ENCODE results near the gene KANSL1. TPM values are rescaled to one million over a fixed set of nuclear protein-coding genes. Genes with fewer than 3 reads are reported as not detected.
"Not testable (repeated sequence)": the region's sequence is repeated elsewhere in the genome, so short reads cannot be mapped to it uniquely, and the experiment has no call there.

KANSL1 gene
- total and polyA plus RNA-seq, 10 of the 15 experiments (the other 5 are each of a cell fraction or from before 2014, with no cell fraction given): 4.7 to 60.6 (median 28.0) TPM

- DNase-seq (ENCODE audit: low read depth, low spot score); FAIRE-seq; H2AFZ ChIP-seq (ENCODE audit: control insufficient read depth, low read depth, low read length); in situ Hi-C loops (cut with MboI); H3K27me3 ChIP-seq (replicated peaks in 1 of 2; ENCODE audit: control insufficient read depth in 2 of 2, insufficient read depth in 2 of 2, low read length in 1 of 2); H3K4me2 ChIP-seq (ENCODE audit: control insufficient read depth, insufficient read depth); H3K36me3 ChIP-seq (ENCODE audit: control insufficient read depth in 2 of 2, insufficient read depth in 2 of 2, low read length in 1 of 2); intact Hi-C loops (cut with micrococcal nuclease; ENCODE audit: unreplicated experiment); BruUV-seq (replicated peaks); H3K27ac ChIP-seq (ENCODE audit: control insufficient read depth, insufficient read depth); H3K4me3 ChIP-seq; H3K9ac ChIP-seq (ENCODE audit: control insufficient read depth, insufficient read depth, low read length); RAD21 ChIA-PET (ENCODE audit: unreplicated experiment); POLR2A ChIA-PET; H4K20me1 ChIP-seq (ENCODE audit: control insufficient read depth, insufficient read depth); H3K9me3 ChIP-seq (replicated peaks; ENCODE audit: control insufficient read depth, insufficient read depth, low read length); H3K4me1 ChIP-seq (ENCODE audit: control insufficient read depth, insufficient read depth, low read length); ATAC-seq: not testable (repeated sequence)
- WGBS (ENCODE audit: insufficient coverage, insufficient replicate concordance, low lambda C conversion rate, missing lambda C conversion rate): 98% methylated on average over 11 of the region's 11 CpGs
- TF ChIP-seq HDGF (IDR thresholded peaks at IDR 0.05): 0 out of 2 replicates have a peak, but pooled peaks have one; percentile 21
- H3K79me2 ChIP-seq (ENCODE audit: control insufficient read depth, insufficient read depth, low read length): peaks cover 96% of the 10 kb centered on the region
- ChIA-PET SMC1A (ENCODE audit: uncharacterized antibody, unreplicated experiment) (interaction anchor here (0.9 to 1.0 kb wide), 2 partner anchors 9 to 40 kb away, joined by 3 to 5 read pairs; no protein-coding TSS in a partner anchor), CTCF (interaction anchor here (1.8 kb wide), 1 partner anchor 34 kb away, joined by 4 read pairs; no protein-coding TSS in a partner anchor)
These were observed 82.0 kb downstream of the KANSL1 start for GRCh38 chr17:46111236-46111635.

GRCh38 chr17:46110219-46110618 lies 83.0 kb downstream of the KANSL1 start:
- no peak overlapping the region for H3K4me2 ChIP-seq (ENCODE audit: control insufficient read depth, insufficient read depth)
- H2AFZ ChIP-seq (ENCODE audit: control insufficient read depth, low read depth, low read length): no peak overlapping the region
- H3K4me3 ChIP-seq: no peak overlapping the region
- no peak overlapping the region for H3K9ac ChIP-seq (ENCODE audit: control insufficient read depth, insufficient read depth, low read length)
- intact Hi-C loops (cut with micrococcal nuclease; ENCODE audit: unreplicated experiment): no loop called here
- no TSS peak for BruUV-seq (replicated peaks)
- H3K36me3 ChIP-seq (ENCODE audit: control insufficient read depth in 2 of 2, insufficient read depth in 2 of 2, low read length in 1 of 2): no peaks in the 10 kb centered on the region; a peak in 1 of 4 replicates
- DNase-seq (ENCODE audit: low read depth, low spot score) (no peak), ATAC-seq (no peak), FAIRE-seq (no peak)
- ChIA-PET SMC1A (ENCODE audit: uncharacterized antibody, unreplicated experiment) (interaction anchor here (0.9 to 3.2 kb wide), 9 partner anchors 9 to 77 kb away, joined by 3 to 48 read pairs (median 7); no protein-coding TSS in a partner anchor), POLR2A (interaction anchor here (0.9 to 1.8 kb wide), 3 partner anchors 9 to 13 kb away, joined by 3 to 7 read pairs (median 3); no protein-coding TSS in a partner anchor), CTCF (interaction anchor here (0.6 to 2.2 kb wide), 8 partner anchors 8 to 103 kb away, joined by 3 to 13 read pairs (median 5); no protein-coding TSS in a partner anchor), RAD21 (ENCODE audit: unreplicated experiment) (no interaction called here)
- H3K79me2 ChIP-seq (ENCODE audit: control insufficient read depth, insufficient read depth, low read length): peaks cover 96% of the 10 kb centered on the region
- H3K27ac ChIP-seq (ENCODE audit: control insufficient read depth, insufficient read depth): no peak overlapping the region
- H4K20me1 ChIP-seq (ENCODE audit: control insufficient read depth, insufficient read depth): peaks cover 4% of the 10 kb centered on the region; the same call in 1 of the 2 replicates
- H3K27me3 ChIP-seq (replicated peaks in 1 of 2; ENCODE audit: control insufficient read depth in 2 of 2, insufficient read depth in 2 of 2, low read length in 1 of 2): no peaks in the 10 kb centered on the region
- in situ Hi-C loops (cut with MboI): no loop called here
- WGBS (ENCODE audit: insufficient coverage, insufficient replicate concordance, low lambda C conversion rate, missing lambda C conversion rate): 97% methylated on average over 1 of the region's 1 CpG
- H3K9me3 ChIP-seq (replicated peaks; ENCODE audit: control insufficient read depth, insufficient read depth, low read length): no peaks in the 10 kb centered on the region
- H3K4me1 ChIP-seq (ENCODE audit: control insufficient read depth, insufficient read depth, low read length): peaks cover 3% of the 10 kb centered on the region; the same call in 1 of the 2 replicates
- TF ChIP-seq STAT3 (IDR thresholded peaks at IDR 0.05; ENCODE audit: low read depth, low read length): no peak
- TF ChIP-seq CEBPZ (IDR thresholded peaks at IDR 0.05; ENCODE audit: low read depth, low read length): no peak
- TF ChIP-seq ZNF622 (IDR thresholded peaks at IDR 0.05): no peak
- TF ChIP-seq ATF3 (IDR thresholded peaks at IDR 0.05; ENCODE audit: borderline replicate concordance, extremely low read depth, low read depth, low read length): no peak
- no peak for TF ChIP-seq HSF1 (IDR thresholded peaks at IDR 0.05; ENCODE audit: low read depth, low read length)
- no peak for TF ChIP-seq POU2F2 (IDR thresholded peaks at IDR 0.05; ENCODE audit: borderline replicate concordance, low read depth, low read length)
- TF ChIP-seq SUZ12 (IDR thresholded peaks at IDR 0.05; ENCODE audit: unreplicated experiment): no peak
